ENCODE measurements around the gene MAGEH1.

MAGEH1 gene

DNA sequence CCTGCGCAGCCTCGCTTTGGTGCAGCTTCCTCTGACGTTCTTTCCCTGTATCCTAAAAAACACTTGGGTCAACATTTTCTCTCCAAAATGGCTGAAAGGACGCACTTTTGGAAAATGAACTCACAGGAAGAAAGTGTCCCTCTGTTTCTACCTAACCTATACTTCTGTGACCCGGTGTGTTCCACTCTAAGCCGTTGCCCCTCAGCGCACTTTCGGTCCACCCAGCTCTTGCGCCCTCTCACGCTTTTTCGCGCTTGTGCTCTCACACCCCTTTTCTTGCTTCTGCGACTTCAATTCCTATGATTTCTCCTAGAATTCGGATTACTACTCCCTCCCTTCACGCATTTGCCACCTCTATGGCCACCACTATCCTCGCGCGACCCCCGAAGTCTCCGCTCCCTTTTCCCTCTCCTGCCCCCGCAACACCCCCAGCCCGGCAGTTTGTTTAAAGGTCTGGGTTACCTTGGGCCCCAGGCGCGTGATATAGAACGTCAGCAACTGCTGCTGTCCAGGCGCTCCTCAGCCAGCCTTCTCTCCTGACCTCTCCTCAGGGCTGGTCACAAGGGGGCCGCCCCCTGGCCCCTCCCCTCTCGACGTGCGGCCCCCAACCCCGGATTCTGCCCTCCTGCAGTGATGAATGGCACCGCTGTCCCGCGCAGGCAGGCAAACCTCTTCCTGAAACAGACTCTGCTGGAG lies 37.5 kb downstream of the MAGEH1 start, which contains the start of gene USP51:
TSS of gene USP51 (minus strand) at position 535 of the 696 bp plus-strand sequence. CDS start 909 bp downstream, outside the sequence.
- no peak for DNase-seq (ENCODE audit: low read depth)
- peak within 1 kb of the TSS; percentile 64 for H3K4me3 ChIP-seq (ENCODE audit: low read depth, low read length)

DNA sequence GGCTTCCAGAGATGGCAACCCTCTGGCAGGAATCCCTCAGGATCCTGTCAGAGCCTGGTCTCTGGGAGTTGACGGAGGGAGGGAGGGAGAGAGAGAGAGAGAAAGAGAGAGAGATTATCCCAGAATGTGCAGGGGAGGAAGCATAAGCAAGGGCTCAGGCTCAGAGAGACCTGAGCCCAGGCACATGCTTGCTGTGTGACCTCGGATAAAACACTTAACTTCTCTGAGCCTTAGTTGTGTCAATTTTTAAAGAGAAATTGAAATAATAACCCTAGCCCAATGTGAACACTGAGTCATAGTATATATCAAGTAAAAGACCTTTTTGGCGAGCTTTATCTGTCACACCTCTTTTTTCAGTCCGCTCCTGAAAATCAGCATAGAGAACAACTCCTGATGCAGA lies 38.2 kb downstream of the MAGEH1 start:
- no peak for DNase-seq (ENCODE audit: low read depth)
- H3K4me3 ChIP-seq (ENCODE audit: low read depth, low read length): peak overlapping the region; percentile 64

DNA sequence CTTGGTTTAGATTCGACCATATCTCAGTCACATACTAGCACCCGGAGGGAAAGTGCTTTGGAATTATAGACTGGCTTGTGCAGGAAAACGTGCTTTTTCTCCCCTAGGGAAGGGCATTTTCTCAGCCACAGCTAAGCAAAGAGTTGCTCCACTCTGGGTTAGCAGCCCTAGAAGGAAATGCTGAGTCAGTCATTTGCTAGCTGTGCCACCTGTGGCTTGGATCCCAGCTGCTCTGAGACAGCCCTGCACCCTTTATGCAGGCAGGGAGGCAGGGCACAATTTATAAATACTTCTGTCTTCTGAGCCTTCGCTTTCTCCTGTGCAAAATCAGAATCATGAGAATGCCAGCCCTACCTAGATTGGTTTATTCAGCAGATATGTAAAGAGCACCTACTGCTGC lies 39.0 kb downstream of the MAGEH1 start:
- DNase-seq (ENCODE audit: low read depth): no peak
- H3K4me3 ChIP-seq (ENCODE audit: low read depth, low read length): no peak overlapping the region
